AG04449 (cell line): ENCODE measurements around the gene MITD1.
"Not testable (repeated sequence)": the region's sequence is repeated elsewhere in the genome, so short reads cannot be mapped to it uniquely, and the experiment has no call there.

ENCODE experiments used
- CTCF ChIA-PET: fragments of 350-600 bp; formaldehyde crosslinking; extraction: SDS; loops from one replicate; lab custom pipeline; 2021; ENCODE audit warnings: antibody characterized with exemption; lab: Yijun Ruan, JAX
- POLR2A ChIA-PET: fragments of 400-600, 350-600 bp; formaldehyde crosslinking; extraction: SDS; loops from one replicate; lab custom pipeline; 2020; ENCODE audit warnings: antibody characterized with exemption, inconsistent platforms; lab: Yijun Ruan, JAX
- DNase-seq: peaks from one replicate; pipeline ENCODE4 v3.0.0-alpha.2; 2010; ENCODE audit warnings: low read depth, low spot score
- H3K4me3 ChIP-seq: 2 replicates; pipeline ENCODE4 v1.5.1; 2011; ENCODE audit warnings: low read depth, mild to moderate bottlenecking, control low read depth, low read length
- TF ChIP-seq, protein P1 (sequence below): IDR thresholded peaks from one replicate; pipeline ENCODE4 v1.5.1; 2011; ENCODE audit warnings: mild to moderate bottlenecking, moderate library complexity, low read length, control low read depth, inconsistent platforms; ENCODE audit not compliant: insufficient read depth; ENCODE audit errors: missing control alignments

MITD1 gene

DNA sequence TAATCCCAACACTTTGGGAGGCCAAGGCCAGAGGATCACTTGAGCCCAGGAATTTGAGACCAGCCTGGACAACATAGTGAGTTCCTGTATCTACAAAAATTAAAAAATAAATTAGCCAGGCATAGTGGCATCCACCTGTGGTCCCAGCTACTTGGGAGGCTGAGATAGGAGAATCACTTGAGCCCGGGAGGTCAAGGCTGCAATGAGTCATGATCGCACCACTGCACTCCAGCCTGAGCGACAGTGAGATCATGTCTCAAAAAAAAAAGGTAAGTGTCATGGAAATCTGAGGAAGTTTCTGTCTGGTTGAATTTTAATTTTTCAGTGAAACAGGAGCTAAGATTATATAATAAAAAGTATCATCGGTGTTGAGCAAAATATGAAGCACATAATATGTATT is 41.9 kb downstream of the MITD1 start:
- TF ChIP-seq, protein P1, sequence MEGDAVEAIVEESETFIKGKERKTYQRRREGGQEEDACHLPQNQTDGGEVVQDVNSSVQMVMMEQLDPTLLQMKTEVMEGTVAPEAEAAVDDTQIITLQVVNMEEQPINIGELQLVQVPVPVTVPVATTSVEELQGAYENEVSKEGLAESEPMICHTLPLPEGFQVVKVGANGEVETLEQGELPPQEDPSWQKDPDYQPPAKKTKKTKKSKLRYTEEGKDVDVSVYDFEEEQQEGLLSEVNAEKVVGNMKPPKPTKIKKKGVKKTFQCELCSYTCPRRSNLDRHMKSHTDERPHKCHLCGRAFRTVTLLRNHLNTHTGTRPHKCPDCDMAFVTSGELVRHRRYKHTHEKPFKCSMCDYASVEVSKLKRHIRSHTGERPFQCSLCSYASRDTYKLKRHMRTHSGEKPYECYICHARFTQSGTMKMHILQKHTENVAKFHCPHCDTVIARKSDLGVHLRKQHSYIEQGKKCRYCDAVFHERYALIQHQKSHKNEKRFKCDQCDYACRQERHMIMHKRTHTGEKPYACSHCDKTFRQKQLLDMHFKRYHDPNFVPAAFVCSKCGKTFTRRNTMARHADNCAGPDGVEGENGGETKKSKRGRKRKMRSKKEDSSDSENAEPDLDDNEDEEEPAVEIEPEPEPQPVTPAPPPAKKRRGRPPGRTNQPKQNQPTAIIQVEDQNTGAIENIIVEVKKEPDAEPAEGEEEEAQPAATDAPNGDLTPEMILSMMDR, result no peak
- ChIA-PET POLR2A (no interaction called here), CTCF (no interaction called here)
- no peak for DNase-seq
- no peak overlapping the region for H3K4me3 ChIP-seq

DNA sequence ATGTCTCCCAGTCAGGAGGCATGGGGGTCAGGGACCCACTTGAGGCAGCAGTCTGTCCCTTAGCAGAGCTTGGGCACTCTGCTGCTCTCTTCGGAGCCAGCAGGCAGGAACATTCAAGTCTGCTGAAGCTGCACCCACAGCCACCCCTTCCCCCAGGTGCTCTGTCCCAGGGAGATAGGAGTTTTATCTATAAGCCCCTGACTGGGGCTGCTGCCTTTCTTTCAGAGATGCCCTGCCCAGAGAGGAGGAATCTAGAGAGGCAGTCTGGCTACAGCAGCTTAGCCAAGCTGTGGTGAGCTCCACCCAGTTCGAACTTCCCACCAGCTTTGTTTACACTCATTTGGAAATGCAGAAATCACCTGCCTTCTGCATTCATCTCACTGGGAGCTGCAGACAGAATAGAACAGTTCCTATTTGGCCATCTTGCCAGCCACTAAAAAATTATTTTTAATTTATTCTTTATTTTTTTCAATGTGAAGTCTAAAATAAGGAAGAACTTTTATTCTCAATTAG is 45.8 kb downstream of the MITD1 start:
- POLR2A ChIA-PET, CTCF ChIA-PET: not testable (repeated sequence)

GRCh38 chr2:99127981-99128380 is 52.9 kb downstream of the MITD1 start:
- H3K4me3 ChIP-seq, result no peak overlapping the region
- DNase-seq, result no peak
- ChIA-PET CTCF (interaction anchor here (0.8 kb wide), 1 partner anchor 20 kb away, joined by 3 read pairs; no protein-coding TSS in a partner anchor), POLR2A (no interaction called here)
- TF ChIP-seq, protein P1, result no peak

More for the DNA sequence above, 45.8 kb downstream of the MITD1 start:
- DNase-seq, H3K4me3 ChIP-seq: not testable (repeated sequence)
